HepG2 (cell line): ENCODE results near the gene MAOB. TPM values are rescaled to one million over a fixed set of nuclear protein-coding genes. Genes with fewer than 3 reads are reported as not detected.

Experiments used
- ATAC-seq: fragments of 200-7000 bp; cut with Tn5 transposase; 3 replicates; pipeline ENCODE4 v1.9.1; 2020; ENCODE audit warnings: mild to moderate bottlenecking, moderate library complexity
- BruUV-seq: library from RNA; stranded (reverse); fragments of 400-500 nt; replicated peaks from 2 replicates; lab custom pipeline; 2021; lab: Mats Ljungman, UMichigan
- CTCF ChIA-PET: fragments of 300-600 bp; formaldehyde crosslinking; extraction: SDS; loops from one replicate; lab custom pipeline; 2021; ENCODE audit warnings: low total read pairs, inconsistent platforms, low intra/inter-chr PET ratio; lab: Yijun Ruan, JAX
- POLR2A ChIA-PET: fragments of 350-600 bp; sonication (Branson Sonifier 250); formaldehyde crosslinking; loops from one replicate; lab custom pipeline; 2020; ENCODE audit warnings: antibody characterized with exemption, inconsistent platforms; lab: Yijun Ruan, JAX
- DNase-seq: peaks from one replicate; pipeline ENCODE4 v3.0.0-alpha.2; 2015; ENCODE audit warnings: low spot score
- FAIRE-seq: peaks from 3 replicates; lab custom pipeline; 2011; peaks lifted over from hg19 to GRCh38; lab: Jason Lieb, UNC
- H2AFZ ChIP-seq: one replicate; pipeline ENCODE4 v1.6.1; 2011; ENCODE audit warnings: low read length, inconsistent platforms
- H3K27ac ChIP-seq: fragments of 300-600 bp; 3 replicates; pipeline ENCODE4 v1.8.0; 2011; ENCODE audit warnings: mixed run types, mild to moderate bottlenecking, mixed read lengths, low read length, inconsistent platforms; ENCODE audit not compliant: insufficient read depth; ENCODE audit errors: extremely low read length
- H3K27me3 ChIP-seq, 2 experiments: fragments of 200-600 bp in 1 of 2; 2 replicates in 1 of 2; 3 replicates in 1 of 2; pipeline versions ENCODE4 v1.6.0 to v1.8.0; 2011; ENCODE audit warnings: low read length in 2 of 2, mild to moderate bottlenecking in 2 of 2, moderate library complexity in 2 of 2, inconsistent platforms in 1 of 2; ENCODE audit not compliant: insufficient read depth in 2 of 2, control insufficient read depth in 1 of 2
- H3K36me3 ChIP-seq, 2 experiments: fragments of 200-600 bp in 1 of 2; replicated peaks in 1 of 2; 2 replicates in 1 of 2; 3 replicates in 1 of 2; pipeline versions ENCODE4 v1.5.1 to v1.8.0; 2011; ENCODE audit warnings: low read length in 2 of 2, inconsistent platforms in 1 of 2; ENCODE audit not compliant: insufficient read depth in 2 of 2, control insufficient read depth in 1 of 2
- H3K4me1 ChIP-seq: 2 replicates; pipeline ENCODE4 v1.5.1; 2012; ENCODE audit warnings: low read length, inconsistent platforms; ENCODE audit not compliant: insufficient read depth
- H3K4me2 ChIP-seq: 2 replicates; pipeline ENCODE4 v1.6.0; 2011; ENCODE audit warnings: low read depth, low read length, inconsistent platforms
- H3K4me3 ChIP-seq, 3 experiments: fragments of 200-600 bp in 1 of 3; sonication (generic), shearing (Covaris generic) in 1 of 3; replicated peaks in 1 of 3; 2 replicates each; pipeline ENCODE4 v1.5.1; 2011 to 2016; ENCODE audit warnings: low read length in 3 of 3, inconsistent platforms in 2 of 3, low read depth in 2 of 3, mild to moderate bottlenecking in 2 of 3, control low read depth in 1 of 3, mixed read lengths in 1 of 3; ENCODE audit not compliant: insufficient read depth in 1 of 3
- H3K79me2 ChIP-seq: one replicate; pipeline ENCODE4 v1.6.1; 2011; ENCODE audit warnings: low read length, inconsistent platforms; ENCODE audit not compliant: insufficient read depth
- H3K9ac ChIP-seq: 2 replicates; pipeline ENCODE4 v1.6.0; 2011; ENCODE audit warnings: mild to moderate bottlenecking, low read depth, low read length, inconsistent platforms; ENCODE audit not compliant: insufficient read depth
- H3K9me3 ChIP-seq: 2 replicates; pipeline ENCODE4 v1.5.1; 2012; ENCODE audit warnings: mild to moderate bottlenecking, low read length
- H4K20me1 ChIP-seq: 2 replicates; pipeline ENCODE4 v1.6.0; 2011; ENCODE audit warnings: inconsistent platforms, mild to moderate bottlenecking, low read length, moderate library complexity; ENCODE audit not compliant: insufficient read depth
- CREB3 ChIP-seq: sonication (generic); formaldehyde crosslinking; IDR thresholded peaks from 2 replicates; pipeline ENCODE4 v1.5.0; 2020; ENCODE audit warnings: missing genetic modification reagents
- NCOA5 ChIP-seq: sonication (generic); formaldehyde crosslinking; IDR thresholded peaks from 2 replicates; pipeline ENCODE4 v1.4.0; 2020; ENCODE audit warnings: missing genetic modification reagents
- NR3C1 ChIP-seq: sonication (generic); formaldehyde crosslinking; IDR thresholded peaks from 2 replicates; pipeline ENCODE4 v1.4.0; 2020; ENCODE audit warnings: missing genetic modification reagents
- PRPF4 ChIP-seq: fragments of 200-400 bp; formaldehyde crosslinking; IDR thresholded peaks from 2 replicates; pipeline ENCODE4 v1.6.1; 2016; ENCODE audit warnings: low read length, low read depth; ENCODE audit not compliant: poor library complexity, severe bottlenecking
- SRSF1 ChIP-seq: fragments of 200-400 bp; formaldehyde crosslinking; optimal IDR thresholded peaks from 2 replicates; pipeline ENCODE3; 2017; ENCODE audit warnings: mild to moderate bottlenecking, low read depth, low read length, moderate library complexity
- ZNF496 ChIP-seq: sonication (generic); formaldehyde crosslinking; IDR thresholded peaks from 2 replicates; pipeline ENCODE4 v1.8.1; 2023; ENCODE audit warnings: mild to moderate bottlenecking, moderate library complexity, missing genetic modification reagents; ENCODE audit not compliant: insufficient replicate concordance
- ZNF558 ChIP-seq: sonication (generic); formaldehyde crosslinking; IDR thresholded peaks from 2 replicates; pipeline ENCODE4 v1.9.0; 2022; ENCODE audit warnings: mild to moderate bottlenecking, missing genetic modification reagents, borderline replicate concordance
- ZNF619 ChIP-seq: sonication (generic); formaldehyde crosslinking; IDR thresholded peaks from 2 replicates; pipeline ENCODE4 v1.4.0; 2020; ENCODE audit warnings: mild to moderate bottlenecking, missing genetic modification reagents
- ZNF687 ChIP-seq: sonication (generic); formaldehyde crosslinking; IDR thresholded peaks from 2 replicates; pipeline ENCODE4 v1.5.1; 2020; ENCODE audit warnings: mild to moderate bottlenecking, missing genetic modification reagents, moderate library complexity
- ZSCAN29 ChIP-seq: sonication (generic); formaldehyde crosslinking; conservative IDR thresholded peaks from 2 replicates; pipeline ENCODE4 v1.4.0; 2020; ENCODE audit warnings: mild to moderate bottlenecking, missing genetic modification reagents
- WGBS: methylation state at CpG from one replicate; pipeline ENCODE4 v1.1.6; 2017; ENCODE audit warnings: low lambda C conversion rate; 5-methylcytosine and 5-hydroxymethylcytosine counted together
- in situ Hi-C: cut with HindIII; loops from 2 replicates; pipeline ENCODE4 v1.10.0; 2017; ENCODE audit warnings: low pct_unique_long_range_greater_than_20kb; ENCODE audit not compliant: extremely low pct_ligation_motif_present
- intact Hi-C: fragments of 100-400 bp; cut with micrococcal nuclease; formaldehyde crosslinking; loops from one replicate; pipeline ENCODE4 v1.10.0; 2022; ENCODE audit not compliant: unreplicated experiment
- polyA plus RNA-seq, 8 experiments: library from polyadenylated mRNA; depleted of rRNA in 3 of 8; stranded (reverse) in 7 of 8; unstranded in 1 of 8; fragments of >200 nt; fragmentation: Illumina TruSeq in 4 of 8; extraction: Trizol in 4 of 8; gene quantifications; 2 replicates each; pipeline versions ENCODE4 v1.2.1 to v1.2.3, GENCODE V29; 2011 to 2016; ENCODE audit warnings: low read depth in 4 of 8, missing spikeins in 1 of 8, mixed read lengths in 1 of 8; ENCODE audit not compliant: insufficient read depth in 1 of 8
- total RNA-seq, 5 experiments: library from RNA; depleted of rRNA; stranded (reverse); fragments of >200 nt; fragmentation: Illumina TruSeq; extraction: Trizol; gene quantifications; 2 replicates each; pipeline ENCODE4 v1.2.3, GENCODE V29; 2016; ENCODE audit warnings: low read depth in 1 of 5
- TF ChIP-seq, protein P1 (sequence below): sonication (generic); formaldehyde crosslinking; IDR thresholded peaks from 2 replicates; pipeline ENCODE4 v1.4.0; 2020; ENCODE audit warnings: missing genetic modification reagents

MAOB gene
- total and polyA plus RNA-seq, 2 of the 13 experiments (the other 11 are each of a cell fraction or from before 2014, with no cell fraction given): 11.0 to 19.0 TPM

DNA sequence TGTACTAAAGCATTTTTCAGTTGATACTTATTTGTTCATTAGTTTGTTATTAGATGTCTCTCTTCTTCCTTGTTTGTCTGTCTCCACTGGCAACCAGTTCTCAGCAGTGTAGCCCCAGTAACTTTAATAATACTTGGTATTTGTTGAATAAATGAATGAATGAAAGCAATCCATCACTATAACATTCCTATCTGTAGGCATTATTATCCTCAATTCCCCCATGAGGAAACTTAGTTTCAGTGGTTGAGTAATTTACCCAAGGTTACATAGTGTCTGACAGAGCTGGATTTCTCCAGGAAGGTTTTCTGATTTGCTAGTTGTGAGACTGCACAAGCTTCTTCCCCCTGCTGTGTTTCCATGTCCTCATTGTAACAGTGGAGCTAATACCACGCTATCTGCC is 27.8 kb upstream of the MAOB start:
- ATAC-seq (no peak), FAIRE-seq (no peak), DNase-seq (no peak)
- Histone ChIP-seq H3K9ac (no peak overlapping the region), H3K4me3 (no peak overlapping the region), H2AFZ (no peak overlapping the region), H3K27ac (no peak overlapping the region), H3K4me2 (no peak overlapping the region), H3K9me3 (no peaks in the 10 kb centered on the region), H4K20me1 (no peaks in the 10 kb centered on the region), H3K36me3 (no peaks in the 10 kb centered on the region), H3K4me1 (no peaks in the 10 kb centered on the region), H3K27me3 (no peaks in the 10 kb centered on the region), H3K79me2 (no peaks in the 10 kb centered on the region)
- in situ Hi-C loops: no loop called here
- no TSS peak for BruUV-seq
- intact Hi-C loops: no loop called here
- no CpG with 5 or more reads among the region's 1 CpG for WGBS
- TF ChIP-seq PRPF4: no peak
- TF ChIP-seq ZNF496: no peak
- TF ChIP-seq, protein P1, sequence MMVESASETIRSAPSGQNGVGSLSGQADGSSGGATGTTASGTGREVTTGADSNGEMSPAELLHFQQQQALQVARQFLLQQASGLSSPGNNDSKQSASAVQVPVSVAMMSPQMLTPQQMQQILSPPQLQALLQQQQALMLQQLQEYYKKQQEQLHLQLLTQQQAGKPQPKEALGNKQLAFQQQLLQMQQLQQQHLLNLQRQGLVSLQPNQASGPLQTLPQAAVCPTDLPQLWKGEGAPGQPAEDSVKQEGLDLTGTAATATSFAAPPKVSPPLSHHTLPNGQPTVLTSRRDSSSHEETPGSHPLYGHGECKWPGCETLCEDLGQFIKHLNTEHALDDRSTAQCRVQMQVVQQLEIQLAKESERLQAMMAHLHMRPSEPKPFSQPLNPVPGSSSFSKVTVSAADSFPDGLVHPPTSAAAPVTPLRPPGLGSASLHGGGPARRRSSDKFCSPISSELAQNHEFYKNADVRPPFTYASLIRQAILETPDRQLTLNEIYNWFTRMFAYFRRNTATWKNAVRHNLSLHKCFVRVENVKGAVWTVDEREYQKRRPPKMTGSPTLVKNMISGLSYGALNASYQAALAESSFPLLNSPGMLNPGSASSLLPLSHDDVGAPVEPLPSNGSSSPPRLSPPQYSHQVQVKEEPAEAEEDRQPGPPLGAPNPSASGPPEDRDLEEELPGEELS (CRISPR knock-in tag): no peak
- no peak for TF ChIP-seq ZNF687 (CRISPR knock-in tag)
- TF ChIP-seq ZSCAN29 (CRISPR knock-in tag): no peak
- no peak for TF ChIP-seq CREB3
- TF ChIP-seq NR3C1: no peak
- TF ChIP-seq NCOA5 (CRISPR knock-in tag): no peak
- no peak for TF ChIP-seq SRSF1
- no peak for TF ChIP-seq ZNF619 (CRISPR knock-in tag)
- no peak for TF ChIP-seq ZNF558 (CRISPR knock-in tag)
- CTCF ChIA-PET: no interaction called here
- POLR2A ChIA-PET: no interaction called here
